GM19328 (cell line): ENCODE measurements around the gene NEK9.

ENCODE experiments used
- ATAC-seq: cut with Tn5 transposase; IDR thresholded peaks from one replicate; pipeline ENCODE4 v1.9.1; 2021; ENCODE audit warnings: mild to moderate bottlenecking, moderate library complexity; ENCODE audit not compliant: unreplicated experiment

The NEK9 gene

DNA sequence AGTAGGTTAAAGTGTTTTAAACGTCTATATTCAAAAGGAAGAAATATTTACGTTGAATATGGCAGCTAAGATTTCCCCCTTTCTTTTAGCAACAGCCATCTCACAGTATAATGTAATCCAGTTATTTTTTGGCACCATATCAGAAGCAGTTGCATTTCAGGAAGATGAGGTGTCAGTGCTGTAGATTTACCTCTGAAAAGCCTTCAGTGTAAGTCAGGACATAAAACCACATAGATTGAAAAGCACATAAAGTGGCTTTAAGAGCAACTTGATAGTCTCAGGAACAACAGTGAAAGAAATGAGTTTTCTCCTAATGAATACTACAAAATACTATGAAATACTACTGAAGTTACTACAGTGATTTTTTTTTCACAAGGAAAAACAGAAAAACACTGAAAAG lies 82.5 kb downstream of the NEK9 start:
- no peak for ATAC-seq

DNA sequence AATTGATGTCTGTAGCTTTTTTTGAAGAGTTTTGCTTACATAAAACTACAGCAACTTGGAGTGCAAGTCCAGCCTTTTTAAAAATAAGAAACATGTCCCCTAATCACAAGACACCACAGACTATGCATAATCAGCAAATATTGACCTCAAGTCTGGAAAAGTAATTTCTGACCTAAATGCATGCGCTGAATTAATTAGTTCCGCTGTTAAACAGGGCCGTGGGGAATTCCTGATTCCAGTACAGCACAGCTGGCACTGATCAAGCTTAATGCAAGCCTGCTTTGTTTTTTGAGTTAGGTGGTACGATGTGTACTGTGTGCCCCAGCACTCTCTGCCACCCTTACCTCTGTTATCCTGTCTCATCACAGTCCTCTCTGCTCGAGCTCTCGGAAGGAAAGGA lies 84.8 kb downstream of the NEK9 start:
- no peak for ATAC-seq

DNA sequence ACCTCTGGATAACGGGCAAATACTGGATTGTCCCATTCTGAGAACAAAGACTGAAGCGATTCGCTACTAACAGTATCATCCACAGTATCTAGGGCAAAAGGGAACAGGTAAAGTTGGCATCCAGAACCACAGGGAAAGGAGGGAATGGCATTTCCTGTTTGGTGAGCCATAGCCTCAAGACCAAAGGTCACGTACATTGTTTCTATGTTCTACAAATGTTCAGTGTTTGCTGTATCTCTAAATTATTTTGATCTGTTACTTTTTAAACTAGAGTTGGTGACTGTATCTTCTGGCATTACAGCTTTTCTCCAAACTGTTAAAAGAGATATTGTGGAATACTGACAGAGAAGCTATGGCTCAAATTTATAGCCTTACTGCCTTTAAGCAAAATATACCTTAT lies 85.2 kb downstream of the NEK9 start:
- ATAC-seq: no peak

DNA sequence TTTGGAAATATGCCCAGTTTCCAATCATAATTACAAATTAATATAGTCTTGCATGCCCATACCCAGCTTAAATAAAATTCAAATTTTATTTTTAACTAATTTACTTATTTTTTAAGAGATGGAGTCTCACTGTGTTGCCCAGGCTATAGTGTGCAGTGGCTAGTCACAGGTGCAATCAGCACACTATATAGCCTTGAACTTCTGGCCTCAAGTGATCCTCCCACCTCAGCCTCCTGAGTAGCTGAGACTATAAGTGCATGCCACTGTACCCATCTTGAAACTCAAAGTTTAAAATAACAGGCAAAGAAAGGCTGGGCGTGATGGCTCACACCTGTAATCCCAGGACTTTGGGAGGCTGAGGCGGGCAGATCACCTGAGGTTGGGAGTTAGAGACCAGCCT lies 85.9 kb downstream of the NEK9 start:
- ATAC-seq: no peak

DNA sequence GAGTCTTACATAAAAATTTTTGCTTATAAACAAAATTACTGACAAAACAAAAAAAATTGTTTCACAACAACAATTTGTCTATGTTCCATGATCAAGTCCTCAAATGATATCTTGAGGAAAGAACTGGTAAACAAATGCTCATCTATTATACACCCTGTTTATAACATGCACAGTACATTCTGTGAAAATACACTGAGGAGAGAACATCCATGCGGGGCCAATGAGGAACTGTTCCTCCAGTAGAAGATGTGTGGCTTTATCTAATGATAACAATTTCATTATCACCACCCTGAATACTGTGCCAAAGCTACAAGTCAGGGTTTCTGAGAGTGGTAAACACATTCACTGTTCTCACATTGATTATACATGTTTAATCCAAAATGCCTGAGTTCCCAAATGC lies 86.3 kb downstream of the NEK9 start:
- ATAC-seq: no peak

DNA sequence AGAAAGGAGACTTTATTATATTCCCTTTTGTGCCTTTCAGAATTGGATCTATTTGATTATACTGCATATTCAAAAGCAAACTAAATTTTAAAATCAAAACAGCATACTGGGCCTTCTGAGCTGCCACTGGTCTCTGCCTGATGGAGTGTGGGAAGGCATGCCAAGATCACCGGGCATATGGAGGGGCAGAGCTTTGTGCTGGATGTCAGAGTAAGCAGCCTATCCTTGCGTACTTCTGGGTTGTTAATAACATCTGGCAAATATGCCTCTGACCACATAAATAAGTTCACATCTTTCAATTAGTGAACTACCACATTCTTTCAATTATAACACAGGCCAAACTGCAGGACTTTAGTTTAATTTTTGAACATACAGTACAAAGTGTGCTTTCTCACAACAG lies 93.9 kb downstream of the NEK9 start:
- ATAC-seq: no peak

DNA sequence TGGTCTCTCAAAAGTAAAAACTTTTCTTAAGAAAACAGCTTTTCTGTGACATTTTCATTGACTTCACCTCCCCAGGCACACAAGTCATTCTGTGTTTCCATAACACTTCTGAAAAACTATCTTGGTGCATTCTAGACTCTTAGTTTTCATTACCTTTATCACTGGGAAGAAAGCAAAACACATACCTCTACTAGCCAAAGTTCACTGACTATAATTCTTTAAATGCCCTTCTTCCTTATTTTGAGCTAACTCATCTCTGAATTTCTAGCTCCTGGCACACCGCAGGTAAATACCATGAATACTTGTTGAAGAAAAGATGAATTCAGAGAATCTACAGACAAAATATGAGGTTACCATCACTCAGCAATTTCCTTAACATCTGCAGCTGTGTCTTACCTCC lies 96.7 kb downstream of the NEK9 start:
- no peak for ATAC-seq
